ENCODE results near the gene TMCO4.

Gene TMCO4

DNA sequence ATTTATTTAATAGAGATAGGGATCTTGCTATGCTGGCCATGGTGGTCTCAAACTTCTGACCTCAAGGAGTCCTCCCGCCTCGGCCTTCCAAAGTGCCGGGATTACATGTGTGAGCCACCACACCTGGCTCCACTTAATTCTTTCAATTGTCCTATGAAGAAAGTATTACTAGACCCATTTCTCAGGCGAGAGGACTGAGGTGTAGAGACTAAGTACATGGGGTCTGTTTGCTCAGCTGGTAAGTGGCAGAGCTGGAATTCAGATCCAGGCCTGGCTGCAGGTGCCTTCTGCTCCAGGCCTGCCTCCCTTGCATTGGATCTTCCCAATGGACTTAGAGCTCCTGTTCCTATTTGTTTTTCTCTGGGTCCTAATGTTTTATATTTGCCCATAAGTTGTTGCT is 79.5 kb downstream of the TMCO4 start:
- TF ChIP-seq TAF1 (IDR thresholded peaks at IDR 0.05; ENCODE audit: borderline replicate concordance, insufficient read depth, low read length) (no peak), FOXP2 (optimal IDR thresholded peaks at IDR 0.05; ENCODE audit: borderline replicate concordance, extremely low read depth, extremely low read length, insufficient read depth) (no peak), SIN3A (IDR thresholded peaks at IDR 0.05; ENCODE audit: borderline replicate concordance, insufficient read depth, low read length) (no peak), POLR2AphosphoS5 (IDR thresholded peaks at IDR 0.05; ENCODE audit: low read depth, low read length) (no peak)
- TF ChIP-seq, protein P1, sequence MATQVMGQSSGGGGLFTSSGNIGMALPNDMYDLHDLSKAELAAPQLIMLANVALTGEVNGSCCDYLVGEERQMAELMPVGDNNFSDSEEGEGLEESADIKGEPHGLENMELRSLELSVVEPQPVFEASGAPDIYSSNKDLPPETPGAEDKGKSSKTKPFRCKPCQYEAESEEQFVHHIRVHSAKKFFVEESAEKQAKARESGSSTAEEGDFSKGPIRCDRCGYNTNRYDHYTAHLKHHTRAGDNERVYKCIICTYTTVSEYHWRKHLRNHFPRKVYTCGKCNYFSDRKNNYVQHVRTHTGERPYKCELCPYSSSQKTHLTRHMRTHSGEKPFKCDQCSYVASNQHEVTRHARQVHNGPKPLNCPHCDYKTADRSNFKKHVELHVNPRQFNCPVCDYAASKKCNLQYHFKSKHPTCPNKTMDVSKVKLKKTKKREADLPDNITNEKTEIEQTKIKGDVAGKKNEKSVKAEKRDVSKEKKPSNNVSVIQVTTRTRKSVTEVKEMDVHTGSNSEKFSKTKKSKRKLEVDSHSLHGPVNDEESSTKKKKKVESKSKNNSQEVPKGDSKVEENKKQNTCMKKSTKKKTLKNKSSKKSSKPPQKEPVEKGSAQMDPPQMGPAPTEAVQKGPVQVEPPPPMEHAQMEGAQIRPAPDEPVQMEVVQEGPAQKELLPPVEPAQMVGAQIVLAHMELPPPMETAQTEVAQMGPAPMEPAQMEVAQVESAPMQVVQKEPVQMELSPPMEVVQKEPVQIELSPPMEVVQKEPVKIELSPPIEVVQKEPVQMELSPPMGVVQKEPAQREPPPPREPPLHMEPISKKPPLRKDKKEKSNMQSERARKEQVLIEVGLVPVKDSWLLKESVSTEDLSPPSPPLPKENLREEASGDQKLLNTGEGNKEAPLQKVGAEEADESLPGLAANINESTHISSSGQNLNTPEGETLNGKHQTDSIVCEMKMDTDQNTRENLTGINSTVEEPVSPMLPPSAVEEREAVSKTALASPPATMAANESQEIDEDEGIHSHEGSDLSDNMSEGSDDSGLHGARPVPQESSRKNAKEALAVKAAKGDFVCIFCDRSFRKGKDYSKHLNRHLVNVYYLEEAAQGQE (IDR thresholded peaks at IDR 0.05; ENCODE audit: insufficient read depth in 1 of 2, low read depth in 2 of 2, low read length in 2 of 2) = no peak

DNA sequence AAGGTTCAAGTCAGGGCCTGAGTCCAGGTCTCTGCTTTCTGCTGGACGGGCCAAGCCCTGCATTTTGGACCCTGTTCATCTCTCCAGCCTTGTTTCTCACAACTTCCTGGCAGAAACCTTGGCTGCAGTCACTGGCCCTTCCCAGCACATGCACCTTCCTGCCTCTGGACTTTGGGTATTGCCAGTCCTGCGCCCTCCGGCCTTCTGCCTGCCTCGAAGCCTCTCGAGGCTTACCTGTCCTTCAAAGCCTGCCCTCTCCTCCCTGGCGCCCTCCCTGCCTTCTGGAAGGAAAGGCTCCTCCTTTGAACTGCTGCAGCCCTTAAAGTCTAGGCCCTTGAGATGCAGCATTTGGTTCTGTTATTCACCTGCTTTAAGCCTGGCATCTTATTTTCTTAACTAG is 82.2 kb downstream of the TMCO4 start:
- no peak for TF ChIP-seq TAF1 (IDR thresholded peaks at IDR 0.05; ENCODE audit: borderline replicate concordance, insufficient read depth, low read length)
- TF ChIP-seq, protein P1 (IDR thresholded peaks at IDR 0.05; ENCODE audit: insufficient read depth in 1 of 2, low read depth in 2 of 2, low read length in 2 of 2) = no peak
- no peak for TF ChIP-seq FOXP2 (optimal IDR thresholded peaks at IDR 0.05; ENCODE audit: borderline replicate concordance, extremely low read depth, extremely low read length, insufficient read depth)
- no peak for TF ChIP-seq POLR2AphosphoS5 (IDR thresholded peaks at IDR 0.05; ENCODE audit: low read depth, low read length)
- TF ChIP-seq SIN3A (IDR thresholded peaks at IDR 0.05; ENCODE audit: borderline replicate concordance, insufficient read depth, low read length) = no peak

DNA sequence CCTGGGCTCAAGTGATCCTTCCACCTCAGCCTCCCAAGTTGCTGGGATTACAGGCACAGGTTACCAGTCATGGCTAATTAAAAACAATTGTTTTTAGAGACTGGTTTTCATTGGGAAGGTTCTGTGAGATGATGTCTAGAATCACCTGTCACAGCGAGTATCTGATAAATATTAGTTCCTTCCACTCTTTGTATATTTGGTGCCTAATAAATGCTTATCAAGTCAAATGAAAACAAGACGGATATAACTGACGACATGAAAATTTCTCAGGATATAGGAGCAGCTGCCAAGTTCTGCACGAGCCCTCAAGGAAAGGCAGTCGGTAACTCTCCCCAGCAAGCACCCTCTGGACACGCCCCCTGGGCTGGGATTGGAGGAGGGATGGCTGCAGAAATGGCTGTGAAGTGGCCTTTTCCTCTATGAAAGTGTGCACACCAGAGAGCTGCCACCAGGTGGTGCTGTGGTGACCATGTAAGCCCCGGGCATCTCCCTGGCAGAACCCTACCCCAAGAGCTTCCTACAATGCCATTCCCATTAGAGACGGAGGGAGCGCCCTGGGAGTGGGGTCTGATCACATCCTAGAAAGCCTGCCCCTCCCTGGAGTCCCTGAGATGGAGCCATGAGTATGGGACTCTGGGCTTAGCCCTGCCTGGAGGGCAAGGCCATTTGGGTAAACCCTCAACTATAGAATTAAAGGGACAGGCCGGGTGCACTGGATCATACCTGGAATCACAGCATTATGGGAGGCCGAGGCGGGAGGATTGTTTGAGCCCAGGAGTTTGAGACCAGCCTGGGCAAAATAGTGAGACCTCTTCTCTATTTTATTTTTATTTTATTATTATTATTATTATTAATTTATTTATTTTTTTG is 84.1 kb downstream of the TMCO4 start:
- TF ChIP-seq TAF1 (IDR thresholded peaks at IDR 0.05; ENCODE audit: borderline replicate concordance, insufficient read depth, low read length) (no peak), SIN3A (IDR thresholded peaks at IDR 0.05; ENCODE audit: borderline replicate concordance, insufficient read depth, low read length) (no peak), POLR2AphosphoS5 (IDR thresholded peaks at IDR 0.05; ENCODE audit: low read depth, low read length) (no peak), FOXP2 (optimal IDR thresholded peaks at IDR 0.05; ENCODE audit: borderline replicate concordance, extremely low read depth, extremely low read length, insufficient read depth) (no peak)
- TF ChIP-seq, protein P1 (IDR thresholded peaks at IDR 0.05; ENCODE audit: insufficient read depth in 1 of 2, low read depth in 2 of 2, low read length in 2 of 2) = no peak

DNA sequence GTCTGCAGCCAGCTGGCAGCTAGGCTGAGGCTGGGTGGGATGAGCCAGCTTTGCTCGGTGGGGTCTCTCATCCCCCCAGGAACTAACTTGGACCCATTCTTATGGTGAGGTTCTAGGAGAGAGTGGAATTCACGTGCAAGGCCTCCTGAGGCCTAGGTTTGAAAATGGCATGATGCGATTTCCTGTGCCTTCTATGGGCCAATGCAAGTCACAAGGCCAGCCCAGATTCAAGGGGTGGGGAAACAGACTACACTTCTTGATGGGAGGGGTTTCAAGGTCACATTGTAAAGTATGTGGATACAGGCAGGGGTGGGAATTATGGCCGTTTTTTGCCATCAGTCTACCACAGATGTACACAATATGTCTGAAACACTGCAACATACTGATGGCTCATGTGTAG is 86.8 kb downstream of the TMCO4 start:
- TF ChIP-seq TAF1 (IDR thresholded peaks at IDR 0.05; ENCODE audit: borderline replicate concordance, insufficient read depth, low read length) (no peak), FOXP2 (optimal IDR thresholded peaks at IDR 0.05; ENCODE audit: borderline replicate concordance, extremely low read depth, extremely low read length, insufficient read depth) (no peak), POLR2AphosphoS5 (IDR thresholded peaks at IDR 0.05; ENCODE audit: low read depth, low read length) (no peak), SIN3A (IDR thresholded peaks at IDR 0.05; ENCODE audit: borderline replicate concordance, insufficient read depth, low read length) (no peak)
- TF ChIP-seq, protein P1 (IDR thresholded peaks at IDR 0.05; ENCODE audit: insufficient read depth in 1 of 2, low read depth in 2 of 2, low read length in 2 of 2) = no peak

Measured in PFSK-1 (cell line).